ENCODE data around the gene REV3L.
A peak's percentile ranks its signal among the peaks of the same experiment; 100 is the strongest.
"Not testable (repeated sequence)": the region's sequence is repeated elsewhere in the genome, so short reads cannot be mapped to it uniquely, and the experiment has no call there.

Gene REV3L

DNA sequence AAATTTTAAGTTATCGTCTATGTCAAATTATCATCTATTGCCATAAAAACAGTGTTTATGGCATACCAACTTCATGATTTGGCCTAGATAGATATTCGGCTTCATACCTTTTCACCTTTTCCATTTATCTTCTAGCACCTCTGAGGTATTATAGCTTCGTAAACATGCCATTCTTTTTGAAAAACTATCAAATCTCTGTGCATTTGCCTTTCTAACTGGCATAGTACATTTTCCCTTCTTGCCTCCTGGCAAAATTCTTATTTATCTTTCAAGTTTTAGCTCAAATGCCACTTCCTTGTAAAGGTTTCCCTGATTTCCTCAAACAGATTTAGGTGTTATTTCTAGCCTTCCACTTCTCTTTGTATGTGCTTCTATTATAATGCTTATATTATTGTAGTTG lies 7.0 kb upstream of the REV3L start:
- DNase-seq, result no peak

DNA sequence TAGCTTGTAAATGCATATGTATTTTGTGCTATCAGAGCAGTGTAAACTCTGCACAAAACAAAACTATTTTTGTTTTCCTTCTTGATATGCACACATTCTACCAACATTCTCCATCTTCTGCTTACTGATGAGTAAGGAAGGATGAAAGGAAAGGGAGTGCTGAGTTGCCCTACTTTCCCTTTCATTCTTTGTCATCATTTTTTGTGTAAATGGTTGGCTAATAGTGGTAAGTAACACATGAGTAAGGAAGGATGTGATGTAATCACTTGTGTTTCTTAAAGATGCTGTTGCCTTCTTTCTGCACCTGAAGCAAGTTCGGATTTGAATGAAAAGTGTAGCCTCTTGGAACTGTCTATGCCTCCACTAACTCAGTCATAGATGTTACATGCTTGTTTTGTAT lies 4.6 kb upstream of the REV3L start:
- no peak for DNase-seq

DNA sequence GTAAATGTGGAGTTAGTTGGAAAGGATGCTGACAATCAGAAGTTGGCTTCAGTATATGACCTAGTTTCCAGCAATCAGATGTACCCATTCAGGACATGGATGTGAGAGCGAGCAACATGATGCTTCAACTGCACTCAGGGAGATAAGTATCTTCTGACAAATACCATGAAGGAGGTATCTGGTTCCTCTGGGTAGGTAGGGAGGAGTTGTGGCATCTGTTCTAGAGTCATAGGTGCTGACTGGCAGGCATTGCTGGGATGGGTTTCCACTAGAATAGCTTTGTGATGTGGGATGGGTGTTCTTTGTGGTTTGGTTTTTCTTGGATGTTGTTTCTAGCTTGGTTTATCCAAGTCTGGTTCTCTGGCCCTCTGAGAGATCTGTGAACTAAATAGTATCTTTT lies 3.9 kb upstream of the REV3L start:
- DNase-seq, result no peak

DNA sequence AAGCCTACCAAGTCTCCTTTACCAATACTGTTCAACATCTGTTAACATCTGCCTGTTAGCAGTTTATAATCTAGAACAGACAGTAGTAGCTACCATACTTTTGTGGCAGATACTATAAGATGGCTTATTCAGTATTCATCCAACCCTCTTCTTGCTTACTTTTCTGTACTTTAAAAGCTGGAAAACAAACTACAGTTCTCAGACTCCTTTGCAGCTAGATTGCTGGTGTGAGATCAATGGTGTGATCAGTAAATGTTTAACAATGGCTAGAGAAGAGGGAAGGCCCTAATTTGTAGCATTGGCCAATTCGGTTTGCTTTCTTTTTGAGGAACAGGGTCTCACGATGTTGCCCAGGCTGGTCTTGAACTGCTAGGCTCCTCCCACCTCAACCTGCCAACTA lies 3.5 kb upstream of the REV3L start:
- no peak for DNase-seq

DNA sequence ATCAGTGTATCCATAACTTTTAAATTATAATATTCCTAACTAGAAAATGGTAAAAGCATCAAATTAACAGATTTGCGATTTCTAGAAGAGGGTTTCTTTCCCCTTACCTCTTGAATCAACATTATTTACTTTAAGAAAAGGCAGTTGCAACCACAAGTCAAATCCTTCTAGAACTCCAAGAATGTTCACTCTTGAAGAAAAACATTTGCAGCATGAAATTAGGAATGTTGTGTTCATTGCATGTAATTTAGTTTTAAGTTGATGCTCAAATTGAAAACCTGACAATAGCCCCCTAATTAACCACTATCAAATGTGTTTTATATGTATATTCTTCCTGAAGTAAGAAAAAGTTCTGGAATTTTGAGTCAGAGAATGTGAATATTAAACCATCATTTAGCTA lies 2.3 kb upstream of the REV3L start:
- DNase-seq, result no peak

DNA sequence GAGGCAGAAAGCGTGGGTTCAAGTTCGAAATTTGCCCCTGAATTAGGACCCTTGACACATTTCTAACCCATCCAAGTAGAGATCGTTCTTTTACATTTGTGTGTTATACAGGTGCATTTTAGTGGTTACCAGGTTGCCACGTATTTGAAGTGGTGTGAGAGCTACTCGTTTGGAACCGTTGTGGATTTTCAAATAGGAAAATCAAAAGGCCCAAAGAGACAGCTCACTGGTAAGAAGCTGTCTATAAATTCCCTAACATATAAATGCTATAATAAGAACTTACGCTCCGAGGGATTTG lies 1.6 kb upstream of the REV3L start:
- no peak for DNase-seq

DNA sequence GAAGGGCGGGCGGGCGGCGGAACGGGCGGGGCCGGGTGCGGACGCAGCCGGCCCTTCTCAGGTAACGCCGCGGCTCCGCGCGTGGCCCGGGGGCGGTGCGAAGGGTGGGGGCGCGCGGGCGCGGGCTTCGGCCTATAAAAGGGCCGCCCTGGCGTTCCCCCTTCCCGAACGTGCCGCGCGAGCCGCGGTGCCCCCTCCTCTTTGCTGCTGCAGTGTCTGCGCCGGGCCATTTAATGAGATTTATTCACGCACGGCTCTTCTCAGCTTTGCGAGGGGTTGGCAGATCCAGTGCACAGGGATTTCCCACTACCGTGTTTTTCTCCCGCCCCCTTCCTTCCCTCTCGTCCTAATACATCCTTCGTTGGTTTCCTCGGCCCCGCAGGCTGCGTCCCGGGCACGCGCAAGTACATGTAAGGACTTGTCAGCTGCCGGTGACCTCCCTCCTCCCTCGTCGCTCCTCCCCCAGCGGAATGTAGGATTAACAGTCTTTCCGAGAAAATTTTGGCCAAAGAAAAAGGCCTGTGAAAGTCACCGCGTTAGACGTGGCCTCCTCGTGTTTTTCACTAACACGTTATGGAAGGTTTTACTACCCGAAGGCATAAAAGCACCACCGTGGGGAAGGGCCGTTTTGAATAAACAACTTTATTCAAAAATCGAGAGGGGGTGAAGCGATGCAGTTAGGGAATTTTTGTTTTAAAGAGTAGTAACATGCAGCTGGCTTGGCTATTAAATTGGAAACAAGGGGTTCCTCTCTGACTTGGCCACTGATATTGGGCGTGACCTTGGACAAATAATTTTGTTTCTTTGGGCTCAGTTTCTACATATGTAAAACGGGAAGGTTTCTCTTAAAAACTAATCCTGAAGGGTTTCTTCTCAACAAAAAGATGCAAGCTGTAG lies 966 bp upstream of the REV3L start:
- DNase-seq, result no peak

DNA sequence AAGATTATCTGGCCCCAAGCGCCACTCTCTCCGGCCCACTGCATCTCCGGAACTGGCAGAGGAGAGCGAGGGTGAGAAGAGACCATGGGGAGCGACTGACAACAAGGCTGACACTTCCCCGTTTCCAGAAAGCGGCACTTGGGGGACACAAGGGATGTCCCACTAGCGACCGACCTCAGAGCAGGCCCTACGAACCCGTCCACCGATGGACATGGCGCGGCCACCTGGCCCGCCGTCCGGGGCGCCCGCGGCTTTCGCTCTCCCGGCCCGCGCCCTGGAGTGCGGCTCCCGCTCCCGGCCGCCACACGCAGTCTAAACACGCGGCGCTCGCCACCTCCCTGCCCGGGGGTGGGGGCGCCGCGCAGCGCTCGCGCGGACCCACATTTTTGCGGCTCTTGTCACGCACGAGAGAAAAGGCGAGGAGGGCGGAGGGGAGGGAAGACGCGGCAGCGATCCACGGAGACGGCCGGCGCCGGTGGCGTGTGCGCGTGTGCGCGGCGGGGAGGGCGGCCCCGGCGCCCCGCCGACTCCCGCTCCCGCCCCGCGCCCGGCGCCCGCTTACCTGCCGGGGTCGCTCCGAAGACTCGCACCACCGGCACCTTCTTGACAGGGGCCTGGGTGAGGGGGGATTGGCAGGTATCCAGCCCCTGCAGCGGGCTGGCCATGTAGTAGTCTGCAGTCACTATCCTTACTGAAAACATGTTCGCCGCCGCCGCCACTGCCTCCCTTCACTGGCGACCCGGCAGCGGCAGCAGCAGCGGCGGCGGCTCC lies 645 bp downstream of the REV3L start:
- DNase-seq, result peak; percentile 37

DNA sequence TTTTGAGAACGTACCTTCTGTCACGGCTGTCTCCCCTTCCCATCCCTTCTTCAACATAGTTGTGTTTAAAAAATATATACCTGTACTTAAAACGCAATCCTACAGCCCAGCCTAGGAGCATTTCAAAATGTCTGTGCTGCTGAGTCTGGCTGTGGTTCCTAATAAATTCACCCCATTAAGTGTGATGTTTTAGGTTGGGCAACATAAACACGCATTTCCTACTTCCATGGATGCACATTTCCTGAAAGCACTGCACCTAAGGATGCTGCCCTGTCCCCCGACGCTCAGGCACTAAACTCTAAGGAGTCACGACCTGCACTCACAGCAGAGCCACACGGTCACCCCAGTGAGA lies 1.2 kb downstream of the REV3L start:
- DNase-seq, result no peak

DNA sequence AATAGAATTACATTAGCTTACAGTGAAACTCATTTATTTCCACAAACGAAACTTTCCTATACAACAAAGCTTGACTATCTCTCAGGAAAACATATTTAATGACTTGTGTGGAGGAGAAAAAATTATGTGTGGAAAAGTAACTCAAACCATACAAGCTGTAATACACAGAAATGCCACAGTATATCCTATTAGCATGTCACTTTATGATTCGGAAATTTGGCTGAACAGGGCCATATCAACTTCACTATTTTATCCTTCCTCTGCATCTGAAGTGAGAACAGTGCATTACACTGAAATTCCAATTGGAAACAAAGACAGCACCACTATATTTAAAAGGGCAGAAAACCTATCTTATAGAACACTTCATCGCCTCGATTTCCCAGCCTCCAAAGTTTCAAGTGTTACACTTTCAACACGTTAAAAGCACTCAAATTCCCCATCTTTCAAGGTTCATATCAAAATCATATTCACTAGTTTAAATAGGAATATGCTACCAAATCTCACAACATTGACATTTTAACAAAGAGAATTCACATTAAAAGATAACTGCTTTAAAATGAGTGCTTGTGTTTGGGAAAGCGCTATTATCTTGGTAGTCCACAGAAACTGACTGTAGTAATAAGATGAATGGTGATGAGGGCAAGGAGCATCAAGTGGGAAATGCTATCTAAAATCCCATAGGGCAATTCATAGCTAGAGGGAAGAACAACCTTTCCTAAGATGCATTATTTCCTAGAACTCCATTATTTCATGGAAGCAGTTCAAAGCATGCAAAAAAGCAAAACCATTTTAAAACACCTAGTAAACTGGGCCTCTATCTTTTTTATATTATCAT lies 1.8 kb downstream of the REV3L start:
- no peak for DNase-seq

DNA sequence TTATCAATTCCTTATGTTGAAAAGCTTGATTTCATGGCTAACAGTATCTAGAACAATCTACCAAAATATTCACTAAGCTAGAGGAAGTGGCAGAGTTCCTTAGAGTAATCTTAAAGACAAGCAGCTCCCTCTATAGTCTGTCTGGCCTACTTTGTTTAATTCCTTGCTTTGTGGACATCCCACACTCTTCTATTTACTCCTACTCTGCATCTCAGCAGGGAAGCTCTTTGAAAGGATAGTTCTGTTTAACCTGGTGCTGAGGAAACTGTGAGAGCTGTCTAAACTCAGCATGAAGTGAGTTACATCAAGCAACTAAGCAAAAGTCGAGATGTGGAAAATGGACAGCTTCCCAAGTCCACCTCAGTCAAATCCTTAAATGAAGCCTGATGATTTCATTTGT lies 4.3 kb downstream of the REV3L start:
- DNase-seq, result no peak

DNA sequence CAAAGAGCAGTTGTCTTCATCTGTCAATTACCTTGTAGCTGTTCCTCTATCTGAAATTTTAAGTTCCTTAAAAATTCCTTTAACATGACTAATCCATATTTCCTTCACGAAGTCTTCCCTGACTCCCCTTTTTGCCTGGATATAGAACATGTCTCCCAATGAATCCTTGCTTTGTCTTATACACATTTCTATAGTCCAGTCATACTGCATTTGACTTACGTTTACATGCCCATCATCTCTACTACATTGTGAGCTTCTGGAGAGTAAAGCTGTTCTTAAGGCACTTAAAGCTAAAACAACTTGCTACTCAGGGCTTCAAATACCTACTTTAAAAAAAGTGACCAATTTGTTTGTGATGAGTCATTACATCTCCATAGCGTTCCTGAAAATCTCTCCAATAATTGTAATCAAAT lies 4.9 kb downstream of the REV3L start:
- DNase-seq, result no peak

DNA sequence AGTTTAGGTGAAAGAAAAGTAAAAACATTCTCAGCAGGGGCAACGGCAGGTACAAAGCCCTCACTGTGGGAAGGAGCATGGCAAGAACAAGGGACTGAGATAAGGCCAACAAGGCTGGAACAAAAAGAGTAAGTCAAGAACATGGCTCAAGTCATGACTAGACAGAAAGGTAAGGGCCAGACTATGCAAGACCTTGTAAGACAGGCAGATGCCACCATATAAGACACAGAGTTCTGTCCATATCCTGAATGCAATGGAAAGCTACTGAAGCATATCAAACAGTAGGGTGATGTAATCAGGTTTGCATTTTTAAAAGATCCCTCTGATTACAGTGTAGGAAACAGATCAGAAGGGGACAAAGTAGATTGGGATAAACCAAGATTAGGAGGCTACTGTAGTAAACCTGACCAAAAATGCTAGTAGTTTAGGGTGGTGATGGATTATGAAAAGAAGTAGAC lies 5.5 kb downstream of the REV3L start:
- no peak for DNase-seq

DNA sequence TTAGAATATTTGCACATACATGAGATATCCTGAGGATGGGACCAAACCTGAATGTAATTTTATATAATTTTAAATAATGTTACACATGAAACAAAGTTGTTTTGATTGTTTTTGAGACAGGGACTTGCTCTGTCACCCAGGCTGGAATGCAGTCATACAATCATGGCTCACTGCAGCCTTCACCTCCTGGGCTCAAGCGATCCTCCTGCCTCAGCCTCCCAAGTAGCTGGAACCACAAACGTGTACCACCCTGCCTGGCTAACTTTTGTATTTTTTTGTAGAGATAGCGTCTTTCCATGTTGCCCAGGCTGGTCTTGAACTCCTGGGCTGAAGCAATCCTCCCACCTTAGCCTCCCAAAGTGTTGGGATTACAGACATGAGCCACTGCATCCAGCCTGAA lies 7.0 kb downstream of the REV3L start:
- not testable (repeated sequence) for DNase-seq

DNA sequence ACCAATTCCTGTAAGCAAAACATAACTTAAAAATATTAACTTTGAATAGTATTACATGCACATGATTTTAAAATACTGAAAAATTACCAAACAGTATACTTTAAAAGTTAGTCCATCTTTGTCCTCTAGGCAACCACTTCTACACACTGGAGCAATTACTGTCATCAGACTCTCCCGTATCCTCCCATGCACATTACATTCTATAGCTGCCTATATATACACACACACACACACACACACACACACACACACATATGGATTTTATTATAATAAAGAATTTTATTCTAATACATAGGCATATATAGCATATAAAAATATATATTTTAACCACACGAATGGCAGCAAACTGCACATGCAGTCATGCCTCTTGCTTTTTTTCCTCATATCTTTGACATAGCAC lies 8.2 kb downstream of the REV3L start:
- no peak for DNase-seq

DNA sequence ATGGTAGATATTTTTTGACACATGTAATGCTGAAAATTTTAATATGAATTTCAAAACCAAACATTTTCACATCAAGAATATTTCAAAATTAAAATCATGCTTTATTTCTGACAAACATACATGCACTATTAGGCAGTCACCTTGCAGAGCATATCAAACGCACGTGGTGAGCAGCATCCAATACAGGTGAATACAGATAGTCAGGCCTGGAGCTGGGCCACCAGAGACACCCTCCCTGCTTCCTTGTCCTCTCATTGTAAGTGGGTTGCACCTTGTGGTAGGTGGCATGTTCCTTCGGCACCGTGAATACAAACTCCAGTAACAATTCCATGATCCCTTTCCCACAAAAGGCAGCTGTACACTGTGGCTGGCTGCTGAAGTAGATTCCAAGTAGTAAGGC lies 8.9 kb downstream of the REV3L start:
- no peak for DNase-seq

DNA sequence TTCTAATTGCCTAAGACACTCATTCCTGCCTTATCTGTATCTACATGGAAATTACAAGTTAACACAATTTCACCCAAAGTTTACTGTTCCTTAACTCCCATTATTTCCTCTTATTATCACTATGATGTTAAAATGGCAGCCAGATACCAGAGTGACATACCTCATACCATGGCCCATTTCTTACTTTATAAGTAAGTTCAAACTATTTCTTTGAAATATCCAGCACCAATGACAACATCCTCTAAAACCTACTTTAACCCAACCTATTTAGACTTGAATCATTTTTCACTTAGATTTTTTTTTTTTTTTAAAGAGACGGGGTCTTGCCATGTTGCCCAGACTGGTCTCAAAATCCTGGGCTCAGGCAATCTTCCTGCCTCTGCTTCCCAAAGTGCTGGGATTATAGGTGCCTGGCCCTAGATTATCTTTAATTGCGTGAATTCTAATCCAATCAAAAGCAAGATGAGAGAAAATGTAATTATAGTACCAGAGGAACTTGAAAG lies 10.0 kb downstream of the REV3L start:
- DNase-seq, result no peak

DNA sequence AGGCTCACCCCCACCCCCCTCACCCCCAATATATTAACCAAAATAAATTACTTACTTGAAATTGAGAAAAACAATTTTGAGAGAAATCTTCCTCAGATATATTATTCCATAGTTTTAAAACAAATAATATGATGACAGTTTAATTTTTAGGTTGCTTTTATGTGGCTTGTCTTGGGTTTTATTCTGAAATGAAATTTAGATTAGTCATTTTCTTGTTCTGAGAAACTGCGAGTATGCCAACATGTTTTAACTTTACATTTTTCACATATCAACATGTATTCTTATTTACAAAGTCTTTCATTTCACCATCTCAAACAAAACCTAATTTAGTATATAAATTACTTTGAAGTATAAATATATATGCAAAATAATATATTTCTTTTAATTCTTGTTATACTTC lies 11.1 kb downstream of the REV3L start:
- DNase-seq, result no peak

DNA sequence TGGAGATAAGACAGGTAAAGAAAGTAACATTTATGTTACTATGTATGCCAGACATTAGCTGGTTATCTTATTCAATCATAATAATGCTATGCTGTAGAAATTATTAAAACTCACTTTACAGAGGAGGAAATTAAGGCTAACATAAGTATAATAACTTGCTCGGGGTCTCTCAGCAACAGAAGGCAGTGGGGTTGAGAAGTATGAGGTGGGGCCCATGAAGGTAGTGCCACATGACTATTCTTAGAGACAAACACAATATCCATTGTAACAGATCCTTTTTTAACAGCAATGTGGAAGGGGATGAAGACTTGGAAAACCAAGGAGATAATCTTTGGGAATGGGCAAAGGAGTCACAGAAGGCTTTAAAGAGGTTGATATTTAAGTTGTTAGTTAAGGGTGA lies 11.5 kb downstream of the REV3L start:
- no peak for DNase-seq

DNA sequence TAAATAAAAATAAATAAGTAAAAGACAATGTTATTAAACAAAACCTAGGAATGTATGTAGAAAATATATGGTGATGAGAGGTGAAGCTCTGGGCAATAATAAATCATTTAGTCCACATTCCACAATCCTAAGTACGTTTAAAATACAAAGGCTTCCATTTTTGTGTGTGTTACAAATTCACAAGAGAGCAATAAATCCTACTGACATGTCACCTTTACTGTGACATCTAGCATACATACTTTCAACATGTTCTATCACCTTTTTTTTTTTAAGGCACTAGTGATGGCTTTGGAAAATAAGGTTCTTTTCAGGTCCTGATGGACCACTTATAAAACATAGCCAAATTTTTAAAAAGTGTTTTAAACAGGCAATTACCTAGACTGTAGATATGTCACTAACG lies 12.0 kb downstream of the REV3L start:
- no peak for DNase-seq

DNA sequence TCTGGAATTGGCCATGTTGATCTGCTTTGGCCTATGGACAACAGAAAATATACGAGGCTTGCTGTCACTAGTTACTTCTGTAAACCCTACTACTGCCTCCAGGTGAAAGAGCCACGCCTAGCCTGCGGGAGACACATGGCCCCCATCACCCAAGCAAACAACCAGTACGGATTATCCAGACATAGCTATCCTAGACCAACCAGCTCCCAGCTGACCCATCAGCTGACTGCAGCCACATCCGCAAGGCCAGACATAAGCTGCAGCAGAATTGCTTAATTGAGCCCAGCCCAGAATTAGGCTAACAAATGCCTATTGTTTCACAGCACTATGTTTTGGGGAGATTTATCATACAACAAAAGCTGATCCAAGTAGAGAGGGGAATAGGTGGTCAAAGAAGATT lies 13.5 kb downstream of the REV3L start:
- DNase-seq, result no peak

DNA sequence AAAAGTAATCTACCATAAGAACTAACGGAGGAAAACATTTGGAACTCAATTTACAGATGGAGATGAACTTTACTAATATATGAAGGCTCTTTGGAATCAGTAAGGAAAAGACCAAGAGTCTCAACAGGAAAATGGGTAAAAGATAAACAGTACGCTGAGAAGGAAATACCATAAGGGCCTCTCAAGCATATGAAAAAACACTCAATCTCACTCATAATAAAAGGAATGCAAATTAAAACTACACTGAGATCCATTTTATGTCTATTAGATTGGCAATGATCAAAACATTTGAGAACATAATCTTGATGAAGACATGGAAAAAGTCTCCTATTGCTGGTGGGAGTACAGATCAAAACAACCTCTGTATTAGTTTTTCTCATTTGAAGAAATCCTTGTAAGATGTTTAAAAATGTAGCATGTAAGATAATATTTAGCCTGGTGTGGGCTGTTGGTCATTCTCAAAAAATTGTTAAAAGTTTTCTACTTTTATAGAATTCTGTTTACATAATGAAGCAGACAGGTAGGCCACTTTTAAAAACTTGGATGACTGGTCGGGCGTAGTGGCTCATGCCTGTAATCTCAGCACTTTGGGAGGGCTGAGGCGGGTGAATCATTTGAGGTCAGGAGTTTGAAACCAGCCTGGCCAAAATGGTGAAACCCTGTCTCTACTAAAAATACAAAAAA lies 14.5 kb downstream of the REV3L start:
- no peak for DNase-seq

DNA sequence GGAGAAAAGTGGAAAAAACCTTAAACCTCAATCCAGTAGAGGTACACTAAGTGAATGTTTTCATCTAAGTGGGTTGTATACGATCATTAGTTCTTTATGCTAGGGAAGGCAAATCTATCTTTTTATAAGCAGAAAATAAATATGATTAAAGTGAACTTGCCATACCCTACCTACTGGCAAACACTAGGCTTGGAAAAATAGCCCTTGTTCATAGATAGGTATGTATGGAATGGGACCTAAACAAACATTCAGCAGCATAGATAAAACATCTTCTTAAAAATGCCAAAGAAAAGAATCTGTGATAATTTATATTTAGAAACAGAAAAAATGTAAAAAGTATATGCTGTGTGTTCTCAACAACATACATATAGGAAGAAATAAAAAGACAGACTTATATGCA lies 18.8 kb downstream of the REV3L start:
- DNase-seq, result no peak

Measured in T-helper 9 cell (primary cell).